Frontal cortex (tissue), 4 donors: Measurements from ENCODE around the gene AGBL3. TPM values are rescaled to one million over a fixed set of nuclear protein-coding genes. Genes with fewer than 3 reads are reported as not detected.
"Not testable (repeated sequence)": the region's sequence is repeated elsewhere in the genome, so short reads cannot be mapped to it uniquely, and the experiment has no call there.

ENCODE experiments used
- DNase-seq, 2 donors: peaks; one replicate each; pipeline ENCODE4 v3.0.0; 2012; ENCODE audit warnings: low spot score in 2 of 2
- FAIRE-seq: peaks from 2 replicates; lab custom pipeline; 2012; peaks lifted over from hg19 to GRCh38; lab: Jason Lieb, UNC
- total RNA-seq: library from RNA; depleted of rRNA; stranded (reverse); fragments of >200 nt; gene quantifications from one replicate; pipeline ENCODE4 v1.2.3, GENCODE V29; 2014
- donor health status: control.
- donor health status: control.
- donor health status: control.

AGBL3 gene
- total RNA-seq, 1 donor from 2014 or later, result 8.2 TPM

GRCh38 chr7:134962270-134962780, 24.0 kb upstream of the AGBL3 start:
- no peak for DNase-seq
- FAIRE-seq, result no peak

- no peak for FAIRE-seq
- DNase-seq, result no peak
Measured at GRCh38 chr7:134963036-134963435, 23.3 kb upstream of the AGBL3 start.

GRCh38 chr7:134966691-134967090, 19.6 kb upstream of the AGBL3 start:
- FAIRE-seq (no peak), DNase-seq (no peak)

- FAIRE-seq (no peak), DNase-seq (no peak)
Measured at GRCh38 chr7:134968110-134968509, 18.2 kb upstream of the AGBL3 start.

- not testable (repeated sequence) for FAIRE-seq, DNase-seq
Measured at GRCh38 chr7:134981645-134982044, 4.7 kb upstream of the AGBL3 start.

GRCh38 chr7:134985894-134986362, 380 bp upstream of the AGBL3 start:
- no peak for FAIRE-seq
- no peak for DNase-seq

GRCh38 chr7:134988161-134988560, 1.9 kb downstream of the AGBL3 start:
- DNase-seq, result no peak
- no peak for FAIRE-seq

GRCh38 chr7:134991469-134992339, 5.4 kb downstream of the AGBL3 start:
- DNase-seq (no peak), FAIRE-seq (no peak)

- FAIRE-seq (no peak), DNase-seq (no peak)
Measured at GRCh38 chr7:134992626-134993179, 6.4 kb downstream of the AGBL3 start.

GRCh38 chr7:134993877-134994456, 7.7 kb downstream of the AGBL3 start:
- DNase-seq (no peak), FAIRE-seq (no peak)

GRCh38 chr7:134995239-134996096, 9.2 kb downstream of the AGBL3 start:
- DNase-seq, result no peak
- FAIRE-seq, result no peak

- no peak for DNase-seq
- no peak for FAIRE-seq
Measured at GRCh38 chr7:134996097-134996550, 9.8 kb downstream of the AGBL3 start.

GRCh38 chr7:134997214-134997885, 11.0 kb downstream of the AGBL3 start:
- FAIRE-seq (no peak), DNase-seq (no peak)

- DNase-seq (no peak), FAIRE-seq (no peak)
Measured at GRCh38 chr7:134999136-134999535, 12.8 kb downstream of the AGBL3 start.

GRCh38 chr7:135001390-135002165, 15.3 kb downstream of the AGBL3 start:
- no peak for DNase-seq
- FAIRE-seq, result no peak

- DNase-seq, result no peak
Measured at GRCh38 chr7:135012229-135012628, 25.9 kb downstream of the AGBL3 start.

GRCh38 chr7:135023622-135024021, 37.3 kb downstream of the AGBL3 start:
- FAIRE-seq (no peak), DNase-seq (no peak)

More at GRCh38 chr7:135012229-135012628, 25.9 kb downstream of the AGBL3 start:
- FAIRE-seq, result no peak

- no peak for DNase-seq
- no peak for FAIRE-seq
Measured at GRCh38 chr7:135035252-135035651, 48.9 kb downstream of the AGBL3 start.
